ENCODE data around the gene BRIP1. TPM values are rescaled to one million over a fixed set of nuclear protein-coding genes. Genes with fewer than 3 reads are reported as not detected.

BRIP1 gene
- total RNA-seq, 1 donor from 2014 or later = 2.4 TPM

GRCh38 chr17:61704935-61705449 is 158.3 kb downstream of the BRIP1 start:
- H3K27me3 Mint-ChIP-seq (ENCODE audit: unreplicated experiment) = no peaks in the 10 kb centered on the region
- H3K4me3 Mint-ChIP-seq (ENCODE audit: unreplicated experiment) = no peak overlapping the region
- no peak for DNase-seq
- H3K4me1 Mint-ChIP-seq (ENCODE audit: low read depth, unreplicated experiment) = no peaks in the 10 kb centered on the region
- peaks cover 9% of the 10 kb centered on the region for H3K9me3 Mint-ChIP-seq (ENCODE audit: unreplicated experiment)
- no peak for TF ChIP-seq CTCF (IDR thresholded peaks at IDR 0.05; ENCODE audit: partially characterized antibody, unreplicated experiment)
- H3K27ac Mint-ChIP-seq (ENCODE audit: unreplicated experiment) = no peak overlapping the region
- peaks cover 14% of the 10 kb centered on the region for H3K36me3 Mint-ChIP-seq (ENCODE audit: unreplicated experiment)

- H3K9me3 Mint-ChIP-seq (ENCODE audit: unreplicated experiment) = peaks cover 8% of the 10 kb centered on the region
- no peak overlapping the region for H3K27ac Mint-ChIP-seq (ENCODE audit: unreplicated experiment)
Observed at GRCh38 chr17:61702450-61702849, 160.9 kb downstream of the BRIP1 start.

GRCh38 chr17:61701978-61702377 is 161.3 kb downstream of the BRIP1 start:
- no peaks in the 10 kb centered on the region for H3K4me1 Mint-ChIP-seq (ENCODE audit: low read depth, unreplicated experiment)
- no peak for TF ChIP-seq CTCF (IDR thresholded peaks at IDR 0.05; ENCODE audit: partially characterized antibody, unreplicated experiment)
- H3K9me3 Mint-ChIP-seq (ENCODE audit: unreplicated experiment) = peaks cover 8% of the 10 kb centered on the region
- H3K4me3 Mint-ChIP-seq (ENCODE audit: unreplicated experiment) = no peak overlapping the region
- DNase-seq = no peak
- peaks cover 25% of the 10 kb centered on the region for H3K36me3 Mint-ChIP-seq (ENCODE audit: unreplicated experiment)
- no peak overlapping the region for H3K27ac Mint-ChIP-seq (ENCODE audit: unreplicated experiment)
- H3K27me3 Mint-ChIP-seq (ENCODE audit: unreplicated experiment) = no peaks in the 10 kb centered on the region

More at GRCh38 chr17:61702450-61702849, 160.9 kb downstream of the BRIP1 start:
- Mint-ChIP-seq H3K27me3 (ENCODE audit: unreplicated experiment) (no peaks in the 10 kb centered on the region), H3K4me1 (ENCODE audit: low read depth, unreplicated experiment) (no peaks in the 10 kb centered on the region), H3K36me3 (ENCODE audit: unreplicated experiment) (peaks cover 24% of the 10 kb centered on the region), H3K4me3 (ENCODE audit: unreplicated experiment) (no peak overlapping the region)
- DNase-seq = no peak
- no peak for TF ChIP-seq CTCF (IDR thresholded peaks at IDR 0.05; ENCODE audit: partially characterized antibody, unreplicated experiment)

- H3K27me3 Mint-ChIP-seq (ENCODE audit: unreplicated experiment) = no peaks in the 10 kb centered on the region
- no peak for DNase-seq
- no peak overlapping the region for H3K4me3 Mint-ChIP-seq (ENCODE audit: unreplicated experiment)
- peaks cover 8% of the 10 kb centered on the region for H3K9me3 Mint-ChIP-seq (ENCODE audit: unreplicated experiment)
- H3K27ac Mint-ChIP-seq (ENCODE audit: unreplicated experiment) = no peak overlapping the region
- peaks cover 25% of the 10 kb centered on the region for H3K36me3 Mint-ChIP-seq (ENCODE audit: unreplicated experiment)
- TF ChIP-seq CTCF (IDR thresholded peaks at IDR 0.05; ENCODE audit: partially characterized antibody, unreplicated experiment) = no peak
- H3K4me1 Mint-ChIP-seq (ENCODE audit: low read depth, unreplicated experiment) = no peaks in the 10 kb centered on the region
Observed at GRCh38 chr17:61701334-61701733, 162.0 kb downstream of the BRIP1 start.

GRCh38 chr17:61700252-61700651 is 163.1 kb downstream of the BRIP1 start:
- Mint-ChIP-seq H3K27me3 (ENCODE audit: unreplicated experiment) (no peaks in the 10 kb centered on the region), H3K36me3 (ENCODE audit: unreplicated experiment) (peaks cover 25% of the 10 kb centered on the region), H3K27ac (ENCODE audit: unreplicated experiment) (no peak overlapping the region), H3K9me3 (ENCODE audit: unreplicated experiment) (peaks cover 8% of the 10 kb centered on the region), H3K4me1 (ENCODE audit: low read depth, unreplicated experiment) (no peaks in the 10 kb centered on the region), H3K4me3 (ENCODE audit: unreplicated experiment) (no peak overlapping the region)
- no peak for TF ChIP-seq CTCF (IDR thresholded peaks at IDR 0.05; ENCODE audit: partially characterized antibody, unreplicated experiment)
- DNase-seq = no peak

Data from glutamatergic neuron (in vitro differentiated cells).